A549 treated with DMSO at 1 μM for 4 hours (cell line): Measurements from ENCODE around the gene B4GALT1. TPM values are rescaled to one million over a fixed set of nuclear protein-coding genes. Genes with fewer than 3 reads are reported as not detected.

ENCODE experiments used
- total RNA-seq: library from RNA; stranded (reverse); fragments of 200-300 nt; extraction: Qiagen RNA extraction; gene quantifications from 5 replicates; pipeline ENCODE4 v1.2.3, GENCODE V29; 2022; ENCODE audit warnings: low read depth

The B4GALT1 gene, protein sequence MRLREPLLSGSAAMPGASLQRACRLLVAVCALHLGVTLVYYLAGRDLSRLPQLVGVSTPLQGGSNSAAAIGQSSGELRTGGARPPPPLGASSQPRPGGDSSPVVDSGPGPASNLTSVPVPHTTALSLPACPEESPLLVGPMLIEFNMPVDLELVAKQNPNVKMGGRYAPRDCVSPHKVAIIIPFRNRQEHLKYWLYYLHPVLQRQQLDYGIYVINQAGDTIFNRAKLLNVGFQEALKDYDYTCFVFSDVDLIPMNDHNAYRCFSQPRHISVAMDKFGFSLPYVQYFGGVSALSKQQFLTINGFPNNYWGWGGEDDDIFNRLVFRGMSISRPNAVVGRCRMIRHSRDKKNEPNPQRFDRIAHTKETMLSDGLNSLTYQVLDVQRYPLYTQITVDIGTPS
- 151 to 192 TPM (median 175 TPM) in 5 replicates for total RNA-seq

DNA sequence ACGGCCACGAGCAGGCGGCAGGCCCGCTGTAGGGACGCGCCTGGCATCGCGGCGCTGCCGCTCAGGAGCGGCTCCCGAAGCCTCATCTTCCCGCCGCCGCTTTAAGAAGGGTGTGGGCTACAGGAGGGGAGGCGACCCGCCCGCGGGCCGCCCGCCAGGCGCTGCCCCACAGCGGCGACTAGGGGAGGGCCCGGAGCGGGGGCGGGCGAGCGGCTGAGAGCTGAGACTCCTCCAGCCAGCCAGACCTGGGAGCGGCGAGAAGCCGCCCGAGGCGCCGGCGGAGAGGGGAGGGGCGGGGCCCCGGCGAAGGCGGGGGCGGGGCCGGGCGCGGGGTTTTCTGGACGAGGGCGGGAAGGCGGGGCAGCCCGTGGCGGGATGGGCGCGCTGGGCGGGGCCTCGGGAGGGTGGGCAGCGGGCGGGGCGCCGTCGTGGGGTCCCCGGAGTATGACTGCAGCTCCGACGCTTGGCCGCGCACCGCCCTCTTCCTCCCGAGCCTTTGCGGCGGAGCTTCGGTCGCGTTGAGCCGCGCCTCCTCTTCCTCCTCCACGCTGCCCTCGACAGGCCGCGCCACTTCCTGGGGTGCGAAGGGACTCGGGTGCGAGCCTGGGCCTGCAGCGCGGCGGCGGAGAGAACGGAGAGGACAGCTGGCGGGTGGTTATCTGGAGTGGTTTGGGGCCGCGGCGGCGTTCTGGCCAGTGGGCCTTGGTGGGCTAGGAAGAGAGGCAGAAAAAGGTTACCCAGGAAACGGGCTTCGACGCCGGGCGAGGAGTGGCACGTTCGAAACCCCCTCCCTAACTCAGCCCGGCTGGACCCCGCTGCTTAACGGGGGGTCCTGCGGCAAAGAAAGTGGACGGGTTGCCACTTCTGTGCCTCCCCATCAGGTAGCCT is at the start of gene B4GALT1:
B4GALT1 (minus strand) TSS at position 253 of the 888 bp plus-strand sequence; CDS start at position 86, 167 bp downstream.

DNA sequence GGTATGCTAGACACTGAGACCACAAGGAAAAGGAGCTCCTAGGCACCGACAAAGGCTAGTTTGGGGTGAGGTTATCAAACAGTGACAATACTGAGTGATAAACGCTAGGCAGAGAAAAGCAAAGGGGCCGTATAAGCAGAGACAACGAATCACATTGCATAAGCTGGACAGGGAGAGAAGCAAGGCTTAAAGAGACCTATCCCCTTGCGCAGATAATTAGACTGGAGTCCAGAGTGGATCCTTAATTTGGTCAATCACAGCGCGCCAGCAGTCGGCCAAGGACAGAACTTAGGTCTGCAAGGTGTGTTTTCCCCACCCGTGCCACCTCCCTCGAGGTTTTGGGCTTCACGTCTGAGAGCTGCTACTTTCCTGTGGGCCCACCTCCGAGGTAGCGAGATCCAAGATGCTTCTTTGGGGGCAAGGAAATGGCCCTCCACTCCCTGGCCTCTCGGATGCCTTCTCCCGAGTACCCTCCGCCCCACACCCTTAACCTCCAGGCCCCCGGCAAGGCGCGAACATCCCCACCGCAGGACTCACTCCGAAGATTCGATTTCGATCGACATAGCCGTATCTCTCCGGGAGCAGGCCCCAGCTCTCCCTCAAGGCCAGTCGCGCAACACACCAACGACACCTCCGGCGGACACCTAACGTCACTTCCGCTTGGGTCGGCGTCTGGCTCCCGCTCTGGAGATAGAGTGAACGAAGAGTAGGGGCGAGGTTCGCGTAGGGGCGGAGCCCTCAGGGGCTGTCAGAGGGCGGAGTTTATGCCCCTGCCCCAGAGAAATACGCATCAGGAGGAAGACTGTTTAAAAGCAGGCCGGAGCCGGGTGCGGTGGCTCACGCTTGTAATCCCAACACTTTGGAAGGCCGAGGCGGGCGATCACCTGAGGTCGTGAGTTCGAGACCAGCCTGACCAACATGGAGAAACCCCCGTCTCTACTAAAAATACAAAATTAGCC is 90.8 kb downstream of the B4GALT1 start, which contains the start of gene SMU1:
SMU1 (minus strand) TSS at position 629 of the 959 bp plus-strand sequence; CDS start at position 563, 66 bp downstream.

Other genes with a start within 250 kb of the B4GALT1 start
- gene APTX, start 165.7 kb downstream of the B4GALT1 start, total RNA-seq: 40.6 to 45.8 TPM (median 42.6 TPM) in 5 replicates
- gene DNAJA1, start 142.1 kb downstream of the B4GALT1 start, total RNA-seq: 225 to 313 TPM (median 296 TPM) in 5 replicates
- 20.3 to 22.2 TPM (median 22.1 TPM) in 5 replicates for gene SMU1, start 90.7 kb downstream of the B4GALT1 start, total RNA-seq
- 0.40 TPM in 1 of 5 replicates, not detected in the others for gene SPINK4, start 72.8 kb upstream of the B4GALT1 start, total RNA-seq
- 128 to 154 TPM (median 147 TPM) in 5 replicates for gene BAG1, start 97.4 kb upstream of the B4GALT1 start, total RNA-seq
- 73.2 to 91.9 TPM (median 83.2 TPM) in 5 replicates for gene CHMP5, start 97.7 kb upstream of the B4GALT1 start, total RNA-seq
- gene NFX1, start 123.2 kb upstream of the B4GALT1 start, total RNA-seq: 27.9 to 30.4 TPM (median 28.7 TPM) in 5 replicates
- gene AQP7, start 235.2 kb upstream of the B4GALT1 start, total RNA-seq: 0.21 to 0.43 TPM (median 0.32 TPM) in 5 replicates